Femur (tissue), 1 donor: ENCODE measurements around the gene CDCP1.
"Not testable (repeated sequence)": the region's sequence is repeated elsewhere in the genome, so short reads cannot be mapped to it uniquely, and the experiment has no call there.

Experiments
- DNase-seq: peaks from one replicate; pipeline ENCODE4 v3.0.0-alpha.2; 2017

The CDCP1 gene

DNA sequence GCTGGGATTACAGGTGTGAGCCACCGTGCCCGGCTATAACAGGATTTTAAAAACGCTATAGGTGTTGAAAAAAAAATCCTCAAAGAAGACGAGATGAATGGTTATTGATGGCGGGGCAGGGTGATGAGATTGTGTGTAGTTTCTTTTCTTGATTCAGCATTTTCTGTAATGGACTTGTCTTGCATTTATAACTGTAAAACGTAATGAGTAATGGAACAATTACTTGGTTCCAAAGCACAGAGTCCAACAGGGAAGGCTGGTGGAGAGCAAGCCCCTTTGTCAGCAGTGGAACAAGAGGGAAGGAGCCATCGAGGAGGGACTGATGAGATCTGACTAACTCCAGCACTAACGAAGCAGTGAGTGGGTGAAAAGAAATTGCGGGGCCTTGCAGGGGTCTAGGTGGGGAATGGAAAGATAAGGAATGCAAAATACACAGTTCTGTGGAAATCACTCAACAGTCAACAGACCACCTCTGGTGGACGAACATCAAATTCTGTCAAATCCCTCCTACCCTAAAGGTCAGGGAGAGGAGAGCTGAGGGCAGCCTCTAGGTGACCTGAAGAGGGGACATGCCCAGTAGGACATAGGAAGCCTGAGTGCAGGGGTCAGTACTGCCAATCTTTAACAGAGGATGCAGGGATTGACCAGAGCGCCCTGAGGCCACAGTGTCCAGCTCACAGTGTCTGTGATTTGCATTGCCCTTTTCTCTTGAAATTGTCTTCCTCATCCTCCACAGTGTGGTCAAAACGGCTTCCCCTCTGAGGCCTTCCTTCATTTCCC, 23.1 kb upstream of the CDCP1 start:
- DNase-seq, result no peak

DNA sequence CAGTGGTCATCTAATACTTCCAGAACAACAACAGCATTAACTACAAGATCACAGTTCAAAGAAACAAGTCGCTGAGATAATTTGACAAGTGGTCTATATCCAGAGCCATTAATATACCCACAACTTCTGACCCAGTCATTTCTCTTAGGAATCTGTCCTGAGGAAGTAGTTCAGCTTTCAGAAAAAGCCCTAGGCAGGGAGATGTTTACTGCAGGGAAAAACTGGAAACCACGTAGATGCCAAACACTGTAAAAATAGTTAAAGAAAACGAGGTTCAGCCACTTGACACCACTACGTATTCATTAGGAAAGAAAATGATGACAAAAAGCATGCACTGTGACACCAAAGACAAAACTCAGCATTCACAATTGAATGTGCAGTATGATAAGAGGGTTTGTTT, 22.3 kb upstream of the CDCP1 start:
- no peak for DNase-seq

DNA sequence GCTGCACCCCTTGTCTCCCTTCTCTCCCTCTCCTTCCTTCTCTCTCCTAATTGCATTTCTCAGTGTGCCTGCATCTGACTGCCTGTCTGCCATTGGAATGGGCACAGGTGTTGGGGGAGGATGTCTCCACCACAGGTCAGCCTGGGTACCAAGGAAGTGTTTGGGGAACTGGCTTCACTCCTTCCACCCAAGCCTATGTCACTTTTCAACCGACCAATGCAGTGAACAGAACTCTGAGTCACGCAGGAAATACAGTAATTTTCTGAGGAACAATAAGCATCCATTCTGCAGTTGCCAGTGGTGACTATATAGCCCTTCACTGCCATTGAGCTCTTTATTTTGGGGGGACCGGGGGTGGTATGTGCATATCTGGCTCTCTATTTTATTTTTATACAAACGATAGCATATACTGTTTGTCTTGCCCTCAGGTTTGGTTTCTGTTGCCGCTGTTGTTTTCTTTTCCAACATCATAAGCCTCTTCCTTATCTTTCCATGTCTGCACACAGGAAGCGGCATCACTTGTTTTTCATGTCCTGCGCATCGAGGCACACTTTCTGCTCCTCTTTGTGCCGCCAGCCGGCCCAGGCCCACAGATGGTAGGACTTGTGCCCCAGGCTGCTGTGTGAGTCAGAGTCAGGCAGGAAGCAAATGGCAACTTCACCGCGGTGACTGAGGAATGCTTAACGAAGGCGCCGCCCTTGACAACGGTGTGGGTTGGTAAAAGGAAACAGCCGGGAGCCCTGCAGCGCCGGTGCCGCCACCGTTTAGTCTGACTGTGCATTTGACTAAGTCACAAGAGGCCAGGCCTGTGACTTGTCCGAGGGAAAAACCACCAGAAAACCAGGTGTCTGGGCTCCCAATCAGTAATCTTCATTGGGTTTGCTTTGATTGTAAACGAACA, 21.1 kb upstream of the CDCP1 start:
- peak; percentile 85 for DNase-seq

DNA sequence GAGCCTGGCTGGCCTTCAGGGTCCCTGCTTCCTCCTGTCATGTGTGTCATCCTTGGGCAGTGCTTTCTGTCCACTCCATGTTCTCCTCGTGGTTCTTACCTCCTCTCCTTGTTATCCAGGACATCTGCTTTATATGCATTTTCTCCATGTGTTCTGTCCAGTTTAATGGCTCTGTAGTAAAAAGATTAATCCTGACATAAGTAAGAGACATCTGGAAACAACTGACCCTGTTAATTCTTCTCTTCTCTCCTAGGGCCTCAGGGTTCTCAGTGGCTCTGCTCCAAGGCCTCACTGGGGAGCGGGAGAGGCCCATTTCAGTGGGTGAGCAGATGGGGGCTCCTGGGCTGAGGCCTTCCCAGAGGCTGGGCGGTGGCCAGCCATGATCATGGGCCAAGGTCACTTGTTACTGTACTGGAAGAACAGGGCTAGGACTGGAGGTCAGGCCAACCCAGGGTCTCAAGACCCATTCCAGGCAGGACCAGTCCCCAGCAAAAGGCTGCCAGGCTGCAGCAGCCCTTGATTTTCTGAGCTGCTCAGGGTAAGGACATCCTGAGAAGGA, 20.2 kb upstream of the CDCP1 start:
- no peak for DNase-seq

DNA sequence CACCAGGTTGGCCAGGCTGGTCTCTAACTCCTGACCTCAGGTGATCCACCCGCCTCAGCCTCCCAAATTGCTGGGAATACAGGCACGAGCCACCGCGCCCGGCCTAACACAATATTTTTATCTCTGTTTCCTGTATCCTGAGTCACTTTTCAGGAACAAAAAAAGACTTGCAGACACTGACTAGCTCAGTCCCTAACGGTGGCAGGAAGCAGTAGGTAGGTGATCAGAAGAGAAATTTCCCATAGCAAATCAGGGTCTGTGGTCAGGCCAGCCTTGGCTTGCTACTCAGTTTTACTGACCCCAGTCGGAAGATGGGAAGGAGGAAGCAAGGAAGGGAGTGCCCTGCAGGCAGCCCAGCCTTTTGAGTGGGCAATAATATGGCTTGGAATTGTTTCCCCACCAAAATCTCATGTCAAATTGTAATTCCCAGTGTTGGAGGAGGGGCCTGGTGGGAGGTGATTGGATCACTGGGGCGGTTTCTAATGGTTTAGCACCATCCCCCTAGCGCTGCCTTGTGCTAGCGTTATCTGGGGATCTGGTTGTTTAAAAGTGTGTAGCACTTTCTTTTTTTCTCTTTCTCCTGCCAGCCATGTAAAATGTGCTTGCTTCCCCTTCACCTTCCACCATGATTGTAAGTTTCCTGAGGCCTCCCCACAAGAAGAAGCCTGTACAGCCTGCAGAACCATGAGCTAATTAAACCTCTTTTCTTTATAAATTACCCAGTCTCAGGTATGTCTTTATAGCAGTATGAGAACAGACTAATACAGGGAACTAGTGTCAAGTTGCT, 19.5 kb upstream of the CDCP1 start:
- DNase-seq, result no peak

DNA sequence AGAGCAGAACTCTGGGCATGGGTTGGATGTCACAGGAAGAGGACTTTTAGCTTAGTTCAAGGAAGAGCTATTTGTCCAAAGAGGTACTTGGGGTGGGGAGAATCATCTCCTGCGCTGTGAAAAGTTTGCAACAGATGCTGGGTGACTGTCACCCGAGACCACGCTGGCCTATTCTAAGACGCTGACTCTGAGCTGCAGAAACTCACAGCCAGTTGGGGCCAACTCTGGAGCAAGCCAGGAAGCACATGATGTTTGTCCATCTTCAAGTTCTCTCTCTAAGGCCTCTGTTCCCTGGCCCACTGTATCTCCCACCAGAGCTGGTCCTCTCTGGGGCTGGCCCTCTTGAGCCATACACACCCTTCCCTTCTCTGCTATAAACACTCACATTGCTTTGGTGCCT, 17.9 kb upstream of the CDCP1 start:
- no peak for DNase-seq

DNA sequence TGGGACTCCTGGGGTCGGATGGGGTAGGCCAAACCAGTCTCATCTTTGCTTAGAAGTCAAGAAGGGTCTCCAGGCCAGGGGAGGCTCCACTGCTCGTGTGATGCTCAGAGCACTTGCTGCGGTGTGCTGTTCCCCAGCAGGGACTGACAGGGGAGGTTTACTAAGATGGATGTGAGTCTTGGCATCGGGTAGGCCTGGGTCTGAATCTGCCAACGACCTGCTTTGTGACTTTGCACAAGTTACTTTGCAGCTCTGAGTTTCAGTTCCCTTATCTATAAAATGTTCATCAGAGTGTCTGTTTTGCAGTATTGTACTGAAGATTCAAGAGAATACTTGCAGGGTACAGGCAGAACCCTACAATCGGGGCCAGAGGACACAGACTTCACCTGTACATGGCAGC, 17.3 kb upstream of the CDCP1 start:
- no peak for DNase-seq

DNA sequence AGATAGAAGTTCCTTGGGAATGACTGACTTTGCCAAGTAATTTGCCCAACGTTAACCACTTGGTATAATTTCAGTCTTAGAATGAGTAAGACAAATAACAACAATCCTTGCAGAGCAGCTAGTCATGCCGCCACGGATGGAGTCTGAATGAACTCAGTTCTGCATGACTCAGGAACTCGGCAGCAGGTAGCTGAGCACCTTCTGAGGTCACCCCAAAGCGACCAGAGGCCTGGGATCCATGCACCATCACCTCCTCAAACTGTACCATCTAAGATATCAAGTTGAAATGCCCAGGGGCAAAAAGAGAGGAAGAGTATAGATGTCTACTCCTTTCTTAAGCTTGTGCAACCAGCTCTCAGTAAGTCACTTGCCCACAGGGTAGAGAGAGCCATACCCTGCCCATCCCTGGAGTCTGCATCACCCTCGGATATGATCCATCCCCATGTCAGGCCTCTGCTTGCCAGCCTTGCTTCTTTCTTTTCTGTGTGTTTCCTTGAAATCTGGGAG, 8.5 kb upstream of the CDCP1 start:
- no peak for DNase-seq

DNA sequence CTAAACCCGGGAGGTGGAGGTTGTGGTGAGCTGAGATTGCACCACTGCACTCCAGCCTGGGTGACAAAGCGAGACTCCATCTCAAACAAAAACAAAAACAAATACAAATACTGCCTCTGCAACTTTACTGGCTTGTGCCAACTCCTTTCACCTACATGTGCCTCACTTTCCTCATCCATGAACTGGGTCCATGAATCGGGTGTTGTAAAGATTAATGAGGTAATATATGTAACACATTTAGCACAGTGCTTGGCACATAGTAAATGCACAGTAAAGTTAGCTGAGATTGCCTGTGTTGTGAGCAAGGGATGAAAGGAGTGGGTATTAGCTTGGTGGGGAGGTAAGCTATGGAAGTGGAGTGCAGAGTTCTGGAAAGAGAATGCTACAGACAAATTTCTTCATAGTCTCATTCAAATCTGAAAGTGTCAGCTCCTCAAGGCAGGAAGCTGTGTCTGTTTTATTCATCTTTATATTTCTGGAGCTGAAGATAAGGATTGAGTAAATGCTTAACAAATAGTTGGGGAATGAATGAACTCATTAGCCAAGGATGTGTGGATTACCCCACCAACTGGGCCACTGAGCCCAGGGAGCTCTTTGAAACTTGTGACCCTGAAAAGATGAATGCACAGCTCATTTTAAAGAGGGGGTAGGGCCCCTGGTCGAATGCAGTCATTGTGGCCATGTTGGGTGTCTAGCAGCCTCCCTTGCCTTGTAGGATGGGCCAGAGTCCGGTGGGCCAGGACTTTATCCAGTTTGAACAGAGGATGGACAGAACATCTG, 7.7 kb upstream of the CDCP1 start:
- DNase-seq, result no peak

DNA sequence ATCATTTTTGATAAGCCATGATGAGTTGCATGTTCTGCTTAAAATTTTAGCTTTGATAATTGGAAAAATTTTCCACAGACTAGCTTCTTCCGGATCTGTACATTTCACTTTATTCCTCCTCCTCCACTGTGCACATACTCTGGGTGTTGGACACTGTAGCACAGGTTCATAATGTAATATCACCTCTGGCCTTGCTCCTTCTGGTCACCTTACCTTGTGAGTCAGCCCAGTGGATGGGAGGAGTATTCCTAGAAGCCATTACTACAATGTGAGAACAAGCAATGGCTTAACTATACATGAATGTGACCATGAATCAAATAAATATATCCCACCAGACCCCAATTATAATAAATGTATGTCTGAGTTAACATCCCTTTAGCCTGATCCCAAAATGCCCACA, 6.1 kb upstream of the CDCP1 start:
- DNase-seq, result no peak

DNA sequence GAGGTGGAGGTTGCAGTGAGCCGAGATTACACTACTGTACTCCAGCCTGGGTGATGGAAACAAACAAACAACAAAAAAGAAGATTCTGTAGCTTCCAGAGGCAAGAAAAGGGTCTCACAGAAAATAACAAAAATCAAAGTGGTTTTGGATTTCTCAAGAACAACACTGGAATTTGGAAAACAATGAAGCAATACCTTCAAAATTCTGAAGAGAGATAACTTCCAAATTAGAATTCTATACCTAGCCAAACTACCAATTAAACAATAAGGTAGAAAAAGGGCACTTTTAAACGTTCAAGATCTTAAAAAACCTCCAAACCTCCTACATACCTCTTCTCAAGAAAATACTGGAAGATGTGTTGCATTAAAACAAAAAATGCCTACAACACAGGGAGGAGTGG, 4.9 kb upstream of the CDCP1 start:
- DNase-seq, result no peak

DNA sequence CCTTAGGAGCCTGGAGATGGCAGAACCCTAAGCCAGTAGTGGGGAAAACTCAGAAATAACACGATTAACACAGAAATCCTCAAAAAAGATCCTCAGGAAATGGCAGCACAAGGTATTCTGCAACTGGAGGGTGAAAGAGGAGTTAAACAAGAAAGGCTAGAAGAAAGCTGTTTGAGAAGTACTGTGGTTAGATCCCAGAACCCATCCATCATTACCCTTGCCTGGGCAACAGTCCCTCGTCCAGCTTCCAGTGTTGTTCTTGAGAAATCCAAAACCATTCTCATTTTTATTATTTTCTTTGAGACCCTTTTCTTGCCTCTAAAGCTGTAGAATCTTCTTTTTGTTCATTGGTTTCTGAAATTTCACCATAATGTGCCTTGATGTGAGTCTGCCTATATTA, 2.7 kb upstream of the CDCP1 start:
- DNase-seq, result no peak

DNA sequence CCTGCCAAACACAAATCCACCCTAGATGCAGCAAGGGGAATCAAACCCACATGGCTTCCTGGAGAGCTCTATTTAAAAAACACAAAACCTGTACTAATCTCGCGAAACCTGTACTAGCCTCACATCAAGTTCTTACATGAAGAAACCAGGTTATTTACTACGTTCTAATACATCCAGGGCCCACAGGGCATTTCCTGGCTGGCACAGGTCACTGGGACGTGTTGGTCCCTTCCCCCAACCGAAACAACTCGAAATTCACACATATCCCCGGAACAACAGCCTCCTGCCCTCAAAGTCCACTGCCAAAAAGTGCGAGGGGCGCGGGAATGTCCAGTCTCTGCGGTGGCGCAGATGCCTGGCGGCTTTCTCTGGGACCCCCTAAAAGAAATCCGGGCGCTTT, 955 bp downstream of the CDCP1 start:
- DNase-seq, result no peak

DNA sequence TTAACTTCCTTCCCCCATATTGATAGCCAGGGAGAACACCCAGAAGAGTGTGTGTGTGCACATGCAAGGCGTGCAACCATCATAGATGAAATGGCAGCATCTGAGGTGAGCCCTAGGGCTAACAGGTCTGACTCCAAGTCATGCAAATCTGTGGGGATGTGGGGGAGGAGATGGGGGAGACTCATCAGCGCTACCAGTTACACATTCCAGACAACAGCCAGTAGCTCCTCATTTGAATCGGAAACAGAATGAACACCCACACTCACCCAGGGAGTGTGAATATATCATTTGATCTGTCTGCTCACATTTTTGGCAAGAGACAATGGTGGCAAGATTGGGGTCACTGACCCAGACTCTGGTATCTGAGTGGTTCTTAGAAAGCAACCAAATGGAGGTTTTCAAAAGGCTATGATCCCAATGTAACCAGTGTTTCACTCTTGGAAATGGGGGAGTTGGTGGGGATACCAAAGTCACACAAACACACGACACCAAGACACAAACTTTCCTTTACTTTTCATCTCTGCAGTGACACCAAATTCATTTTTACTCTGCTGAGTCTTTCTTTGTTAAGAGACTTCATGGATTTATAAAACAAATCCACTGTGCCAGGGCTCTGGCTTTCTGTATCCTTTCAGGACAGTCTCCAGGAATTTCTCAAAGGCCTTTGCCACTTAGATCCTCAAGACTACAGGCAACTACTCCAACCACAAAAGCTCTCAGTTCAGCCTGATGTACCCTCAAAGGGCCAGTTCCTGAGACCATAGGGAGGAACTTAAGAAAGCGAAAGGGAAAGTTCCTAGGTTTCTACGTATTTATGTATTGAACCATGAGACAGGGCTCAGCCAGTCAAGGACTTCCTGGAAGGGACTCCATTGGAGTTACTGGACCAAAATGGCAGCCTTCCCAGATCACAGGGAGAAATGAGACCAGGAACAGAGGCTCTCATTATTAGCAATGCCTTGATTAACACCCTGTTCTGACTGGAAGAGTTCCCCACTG, 2.2 kb downstream of the CDCP1 start:
- DNase-seq, result no peak

DNA sequence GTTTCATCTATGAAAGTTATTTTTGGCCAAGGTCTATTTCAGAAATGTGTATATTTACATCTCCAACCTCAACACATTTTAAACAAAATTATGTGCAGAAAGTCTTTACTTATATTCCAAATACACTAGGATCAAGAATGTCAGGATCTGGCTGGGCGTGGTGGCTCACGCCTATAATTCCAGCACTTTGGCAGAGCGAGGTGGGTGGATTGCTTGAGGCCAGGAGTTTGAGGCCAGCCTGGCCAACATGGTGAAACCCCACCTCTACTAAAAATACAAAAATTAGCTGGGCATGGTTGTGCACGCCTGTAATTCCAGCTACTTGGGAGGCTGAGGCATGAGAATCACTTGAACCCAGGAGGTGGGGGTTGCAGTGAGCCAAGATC, 5.4 kb downstream of the CDCP1 start:
- not testable (repeated sequence) for DNase-seq

DNA sequence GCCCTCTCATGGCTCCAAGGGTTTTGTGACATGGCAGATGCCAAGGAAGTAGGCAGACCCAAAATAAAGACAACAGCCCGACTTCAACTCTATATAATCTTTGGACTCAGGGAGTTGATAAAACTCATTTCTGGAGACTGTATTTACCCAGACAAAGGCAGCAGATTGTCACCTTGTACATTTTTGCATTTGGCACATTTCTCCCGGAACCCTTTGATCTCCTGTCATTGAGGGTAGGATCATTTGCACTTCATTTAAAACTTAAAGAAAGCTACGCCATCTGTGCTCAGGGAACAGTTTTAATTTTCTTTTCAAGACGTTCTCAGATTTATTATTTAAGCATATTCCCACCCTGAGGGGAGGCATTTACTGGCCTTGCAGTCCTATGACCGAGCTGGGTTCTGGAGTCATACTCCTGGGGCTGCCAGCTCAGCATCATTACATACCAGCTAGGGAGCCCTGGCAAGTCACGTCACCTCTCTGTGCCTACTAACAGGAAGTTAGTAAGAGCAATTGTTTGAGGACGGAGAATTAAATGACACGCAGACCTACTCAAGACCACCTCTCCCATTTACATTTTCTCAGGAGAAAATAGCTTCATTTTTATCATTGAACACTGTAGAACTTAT, 5.9 kb downstream of the CDCP1 start:
- DNase-seq, result no peak

DNA sequence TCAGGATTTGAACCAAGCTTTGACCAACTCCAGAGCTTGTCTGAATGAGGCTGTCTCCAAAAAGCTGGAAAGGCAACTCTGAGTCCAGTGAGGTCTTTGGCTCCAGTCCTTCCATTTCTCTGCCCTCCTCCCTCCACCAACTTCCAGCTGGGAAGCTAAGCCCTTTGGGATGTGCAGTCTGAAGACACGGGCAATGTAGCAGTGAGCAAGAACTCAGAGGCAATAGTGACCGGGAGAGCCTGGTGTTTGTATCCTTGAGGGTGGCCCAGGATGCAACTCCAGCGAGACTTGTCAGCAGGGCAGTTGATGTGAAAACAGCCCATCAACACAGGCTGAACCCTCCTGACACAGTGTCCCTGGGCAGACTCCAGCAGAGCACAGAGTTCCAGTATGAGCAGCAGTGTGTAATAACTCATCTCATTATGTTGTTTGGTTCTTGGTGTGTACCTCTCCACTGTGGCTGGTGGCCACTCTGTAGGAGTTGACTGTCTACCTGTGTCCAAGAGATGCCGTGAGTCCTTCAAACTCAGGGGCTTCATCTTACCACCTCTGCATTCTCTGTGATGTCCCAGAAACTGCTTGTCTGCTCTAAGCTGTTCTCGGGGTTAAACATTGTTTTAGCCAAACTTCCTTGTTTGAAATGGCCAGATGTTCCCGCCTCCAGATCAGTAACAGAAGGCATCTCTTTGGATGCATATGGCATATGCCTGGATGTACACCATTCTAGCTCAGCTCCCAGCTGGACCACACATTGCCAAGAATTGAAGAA, 6.6 kb downstream of the CDCP1 start:
- DNase-seq, result no peak

DNA sequence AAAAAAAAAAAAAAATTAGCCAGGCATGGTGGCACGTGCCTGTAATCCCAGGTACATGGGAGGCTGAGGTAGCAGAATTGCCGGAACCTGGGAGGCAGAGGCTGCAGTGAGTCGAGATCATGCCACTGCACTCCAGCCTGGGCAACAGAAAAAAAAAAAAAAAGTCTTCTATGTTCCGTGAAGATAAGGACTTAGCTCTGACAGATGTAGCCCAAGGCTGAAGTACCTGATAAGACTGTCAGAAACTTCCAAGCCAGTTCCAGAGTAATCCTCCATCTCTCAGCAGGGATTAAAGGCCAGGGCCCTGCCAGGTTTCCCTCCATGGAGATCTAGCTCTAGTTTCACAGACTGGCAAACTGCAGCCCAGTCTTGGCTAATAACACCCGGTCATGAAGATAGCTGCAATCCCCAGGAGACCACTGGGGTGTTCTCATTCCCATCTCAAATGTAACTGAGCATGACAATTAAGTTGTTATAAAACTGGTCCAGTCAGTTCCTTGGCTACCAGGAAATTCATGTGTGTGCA, 8.5 kb downstream of the CDCP1 start:
- DNase-seq, result no peak

DNA sequence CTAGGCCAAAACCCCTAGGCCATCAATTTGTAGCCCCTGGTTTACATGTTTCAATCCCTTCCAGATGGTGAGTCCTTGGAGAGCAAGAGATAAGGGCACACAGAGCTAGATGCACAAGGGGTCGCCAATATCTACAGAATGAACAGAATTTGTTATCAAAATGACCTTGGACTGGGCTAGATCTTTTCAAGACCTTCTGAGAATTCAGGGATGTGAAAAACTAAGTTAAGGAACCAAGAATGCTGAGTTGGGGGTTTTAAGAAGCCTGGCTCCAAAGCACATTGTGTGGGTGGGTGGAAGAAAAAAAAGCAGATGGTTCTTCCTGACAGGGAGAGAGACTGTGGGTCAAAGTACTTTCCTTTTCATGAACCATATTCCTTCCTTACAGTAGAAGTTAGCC, 10.2 kb downstream of the CDCP1 start:
- DNase-seq, result no peak
